MCF 10A (cell line): Measurements from ENCODE around the gene GCNT3. TPM values are rescaled to one million over a fixed set of nuclear protein-coding genes. Genes with fewer than 3 reads are reported as not detected.

Experiments used
- BruUV-seq: library from RNA; stranded (reverse); fragments of 400-500 nt; replicated peaks from 2 replicates; lab custom pipeline; 2021; lab: Mats Ljungman, UMichigan
- CTCF ChIA-PET: fragments of 300-600 bp; sonication (Branson Sonifier 250); formaldehyde crosslinking; extraction: SDS; loops from one replicate; lab custom pipeline; 2021; ENCODE audit warnings: antibody characterized with exemption, inconsistent platforms; lab: Yijun Ruan, JAX
- POLR2A ChIA-PET: fragments of 300-600, 350-650 bp; sonication (Branson Sonifier 250); formaldehyde crosslinking; extraction: SDS; loops from one replicate; lab custom pipeline; 2020; ENCODE audit warnings: antibody characterized with exemption, inconsistent platforms; lab: Yijun Ruan, JAX
- DNase-seq: peaks from one replicate; pipeline ENCODE4 v3.0.0-alpha.2; 2018; ENCODE audit not compliant: unreplicated experiment
- H3K27ac Mint-ChIP-seq: one replicate; pipeline ENCODE4 v1.8.0; 2022; ENCODE audit warnings: mild to moderate bottlenecking, low read depth, mixed read lengths; ENCODE audit not compliant: unreplicated experiment
- H3K27me3 Mint-ChIP-seq: one replicate; pipeline ENCODE4 v1.8.0; 2022; ENCODE audit warnings: mixed read lengths; ENCODE audit not compliant: insufficient read depth, unreplicated experiment
- H3K36me3 Mint-ChIP-seq: one replicate; pipeline ENCODE4 v1.8.0; 2022; ENCODE audit warnings: mild to moderate bottlenecking, moderate library complexity, mixed read lengths; ENCODE audit not compliant: insufficient read depth, unreplicated experiment
- H3K4me1 Mint-ChIP-seq: one replicate; pipeline ENCODE4 v1.8.0; 2022; ENCODE audit warnings: mixed read lengths; ENCODE audit not compliant: insufficient read depth, unreplicated experiment
- H3K4me3 Mint-ChIP-seq: one replicate; pipeline ENCODE4 v1.8.0; 2022; ENCODE audit warnings: mild to moderate bottlenecking, moderate library complexity, mixed read lengths; ENCODE audit not compliant: unreplicated experiment
- H3K9me3 Mint-ChIP-seq: one replicate; pipeline ENCODE4 v1.8.0; 2022; ENCODE audit warnings: mixed read lengths; ENCODE audit not compliant: unreplicated experiment
- CTCF ChIP-seq: fragments of 200-600 bp; IDR thresholded peaks from one replicate; pipeline ENCODE4 v1.8.0; 2022; ENCODE audit warnings: antibody characterized with exemption, mild to moderate bottlenecking; ENCODE audit not compliant: unreplicated experiment
- intact Hi-C: fragments of 100-400 bp; cut with micrococcal nuclease; formaldehyde crosslinking; loops from 2 replicates; pipeline ENCODE4 v1.14.1; 2022
- total RNA-seq: library from RNA; stranded (reverse); gene quantifications from 2 replicates; pipeline ENCODE4 v1.2.3, GENCODE V29; 2022

The GCNT3 gene
- total RNA-seq, 1 experiment from 2014 or later = not detected

GRCh38 chr15:59659366-59659765 is 47.8 kb downstream of the GCNT3 start:
- intact Hi-C loops = no loop called here
- no peak overlapping the region for H3K4me3 Mint-ChIP-seq
- CTCF ChIA-PET = no interaction called here
- no peaks in the 10 kb centered on the region for H3K27me3 Mint-ChIP-seq
- DNase-seq = no peak
- peaks cover 34% of the 10 kb centered on the region for H3K36me3 Mint-ChIP-seq
- H3K4me1 Mint-ChIP-seq = no peaks in the 10 kb centered on the region
- no TSS peak for BruUV-seq
- H3K9me3 Mint-ChIP-seq = no peaks in the 10 kb centered on the region
- H3K27ac Mint-ChIP-seq = no peak overlapping the region
- POLR2A ChIA-PET = interaction anchor here (1.2 kb wide), 1 partner anchor 29 kb away, joined by 3 read pairs; no protein-coding TSS in a partner anchor
- TF ChIP-seq CTCF = no peak

GRCh38 chr15:59662260-59662659 is 50.7 kb downstream of the GCNT3 start:
- no peak for TF ChIP-seq CTCF
- H3K4me1 Mint-ChIP-seq = no peaks in the 10 kb centered on the region
- BruUV-seq = no TSS peak
- no peak overlapping the region for H3K4me3 Mint-ChIP-seq
- H3K27ac Mint-ChIP-seq = no peak overlapping the region
- H3K9me3 Mint-ChIP-seq = no peaks in the 10 kb centered on the region
- ChIA-PET POLR2A (interaction anchor here (1.1 to 1.2 kb wide), 2 partner anchors 16 to 26 kb away, joined by 3 to 4 read pairs; partner anchors contain the start of gene BNIP2), CTCF (no interaction called here)
- H3K27me3 Mint-ChIP-seq = no peaks in the 10 kb centered on the region
- no peak for DNase-seq
- peaks cover 62% of the 10 kb centered on the region for H3K36me3 Mint-ChIP-seq
- intact Hi-C loops = no loop called here

- no peak overlapping the region for H3K27ac Mint-ChIP-seq
- BruUV-seq = no TSS peak
- ChIA-PET CTCF (interaction anchor here (0.5 kb wide), 1 partner anchor 44 kb away, joined by 3 read pairs; no protein-coding TSS in a partner anchor), POLR2A (interaction anchor here (0.8 to 1.7 kb wide), 2 partner anchors 11 to 20 kb away, joined by 4 to 6 read pairs; partner anchors contain the start of genes BNIP2 and GTF2A2)
- intact Hi-C loops = no loop called here
- no peak overlapping the region for H3K4me3 Mint-ChIP-seq
- H3K27me3 Mint-ChIP-seq = no peaks in the 10 kb centered on the region
- TF ChIP-seq CTCF = no peak
- no peaks in the 10 kb centered on the region for H3K9me3 Mint-ChIP-seq
- H3K36me3 Mint-ChIP-seq = peaks cover 94% of the 10 kb centered on the region
- no peaks in the 10 kb centered on the region for H3K4me1 Mint-ChIP-seq
- DNase-seq = no peak
Measured at GRCh38 chr15:59668556-59668955, 57.0 kb downstream of the GCNT3 start.

Other genes starting within 250 kb of the GCNT3 start
- 116 and 121 TPM in 2 replicates for gene MYO1E, start 238.9 kb upstream of the GCNT3 start, total RNA-seq
- 1.1 TPM in 2 replicates for gene FAM81A, start 173.6 kb upstream of the GCNT3 start, total RNA-seq
- gene GTF2A2, start 45.7 kb downstream of the GCNT3 start, total RNA-seq = 152 and 165 TPM in 2 replicates
- 80.7 and 91.5 TPM in 2 replicates for gene BNIP2, start 77.5 kb downstream of the GCNT3 start, total RNA-seq